ENCODE results near the gene PLA2G2F.
"Not testable (repeated sequence)": the region's sequence is repeated elsewhere in the genome, so short reads cannot be mapped to it uniquely, and the experiment has no call there.

PLA2G2F gene

GRCh38 chr1:20114021-20114648 lies 25.0 kb upstream of the PLA2G2F start:
- no peak for DNase-seq (ENCODE audit: low read depth in 1 of 2, low spot score in 1 of 2)

DNA sequence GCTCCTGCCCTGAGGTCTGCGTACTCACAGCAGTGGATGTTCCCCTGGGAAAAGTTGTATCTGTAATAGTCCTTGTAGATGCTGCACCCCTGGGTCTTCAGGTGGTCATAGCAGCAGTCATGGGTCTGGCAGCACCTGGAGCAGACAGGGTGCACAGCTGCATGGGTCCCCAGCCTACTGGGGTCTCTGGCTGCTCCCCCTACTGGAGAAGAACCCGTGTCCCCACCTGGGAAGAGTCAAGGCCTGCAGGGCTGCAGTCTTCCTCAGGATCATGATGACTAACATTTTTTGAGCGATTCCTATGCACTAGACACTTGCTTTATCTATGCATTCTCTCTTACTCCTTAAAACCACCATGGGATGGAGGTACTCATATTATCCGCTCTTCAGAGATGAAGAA lies 23.6 kb upstream of the PLA2G2F start:
- no peak for DNase-seq (ENCODE audit: low read depth in 1 of 2, low spot score in 1 of 2)

DNA sequence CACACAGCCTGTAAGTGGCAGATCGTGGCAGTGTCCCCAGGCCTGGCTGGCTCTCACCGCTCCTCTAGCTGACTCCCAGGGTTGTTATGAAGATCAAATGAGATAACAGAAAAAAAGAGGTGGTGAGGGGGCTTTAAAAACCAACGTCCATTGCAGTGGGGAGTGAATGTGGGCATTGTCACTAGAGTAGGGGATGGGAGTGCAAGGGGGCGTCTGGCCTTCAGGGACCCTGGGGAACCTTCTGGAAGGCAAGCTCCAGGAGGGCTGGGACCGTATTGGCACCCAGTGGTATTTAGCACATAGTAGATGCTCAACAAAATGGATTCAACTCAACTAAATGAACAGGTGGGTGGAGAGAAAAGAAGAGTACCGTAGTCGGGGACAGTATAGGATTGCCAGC lies 23.2 kb upstream of the PLA2G2F start:
- no peak for DNase-seq (ENCODE audit: low read depth in 1 of 2, low spot score in 1 of 2)

- DNase-seq (ENCODE audit: low read depth in 1 of 2, low spot score in 1 of 2), result no peak
Measured at GRCh38 chr1:20117236-20117635, 21.9 kb upstream of the PLA2G2F start.

GRCh38 chr1:20119347-20119746 lies 19.8 kb upstream of the PLA2G2F start, which contains the start of gene PLA2G2D:
PLA2G2D (minus strand) TSS chr1:20119536; CDS start chr1:20119498, 38 bp downstream.
- no peak for DNase-seq (ENCODE audit: low read depth in 1 of 2, low spot score in 1 of 2)

GRCh38 chr1:20120796-20121195 lies 18.3 kb upstream of the PLA2G2F start:
- DNase-seq (ENCODE audit: low read depth in 1 of 2, low spot score in 1 of 2), result no peak

- no peak for DNase-seq (ENCODE audit: low read depth in 1 of 2, low spot score in 1 of 2)
Measured at GRCh38 chr1:20123722-20124455, 15.2 kb upstream of the PLA2G2F start.

DNA sequence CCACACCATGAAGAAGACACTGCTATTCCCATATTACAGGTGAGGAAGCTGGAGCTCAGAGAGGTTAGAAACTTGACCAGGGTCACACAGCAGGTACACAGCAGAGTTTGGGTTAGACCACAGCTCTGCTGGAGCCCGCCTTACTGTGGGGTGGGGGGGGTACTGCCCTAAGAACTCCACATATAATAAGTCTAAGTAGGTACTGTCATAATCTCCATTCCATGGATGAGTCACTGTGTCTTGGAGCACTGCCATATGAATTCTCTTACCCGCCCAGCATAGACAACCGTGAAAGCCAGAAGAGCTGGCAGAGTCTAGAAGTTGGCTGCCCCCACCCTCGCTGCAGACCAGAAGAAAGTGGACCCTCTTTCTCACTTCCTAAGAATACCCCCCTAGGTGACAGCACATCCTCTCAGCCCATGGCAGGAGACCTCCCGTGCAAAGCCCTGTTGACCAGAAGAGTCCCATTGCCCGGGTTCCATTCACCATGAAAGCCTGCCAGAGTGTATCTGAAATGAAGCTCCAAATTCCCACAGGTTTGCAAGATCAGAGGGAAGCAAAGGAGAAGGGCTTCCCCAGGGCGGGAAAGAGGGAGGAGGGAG lies 14.6 kb upstream of the PLA2G2F start:
- DNase-seq (ENCODE audit: low read depth in 1 of 2, low spot score in 1 of 2), result no peak

- no peak for DNase-seq (ENCODE audit: low read depth in 1 of 2, low spot score in 1 of 2)
Measured at GRCh38 chr1:20125100-20125499, 14.0 kb upstream of the PLA2G2F start.

DNA sequence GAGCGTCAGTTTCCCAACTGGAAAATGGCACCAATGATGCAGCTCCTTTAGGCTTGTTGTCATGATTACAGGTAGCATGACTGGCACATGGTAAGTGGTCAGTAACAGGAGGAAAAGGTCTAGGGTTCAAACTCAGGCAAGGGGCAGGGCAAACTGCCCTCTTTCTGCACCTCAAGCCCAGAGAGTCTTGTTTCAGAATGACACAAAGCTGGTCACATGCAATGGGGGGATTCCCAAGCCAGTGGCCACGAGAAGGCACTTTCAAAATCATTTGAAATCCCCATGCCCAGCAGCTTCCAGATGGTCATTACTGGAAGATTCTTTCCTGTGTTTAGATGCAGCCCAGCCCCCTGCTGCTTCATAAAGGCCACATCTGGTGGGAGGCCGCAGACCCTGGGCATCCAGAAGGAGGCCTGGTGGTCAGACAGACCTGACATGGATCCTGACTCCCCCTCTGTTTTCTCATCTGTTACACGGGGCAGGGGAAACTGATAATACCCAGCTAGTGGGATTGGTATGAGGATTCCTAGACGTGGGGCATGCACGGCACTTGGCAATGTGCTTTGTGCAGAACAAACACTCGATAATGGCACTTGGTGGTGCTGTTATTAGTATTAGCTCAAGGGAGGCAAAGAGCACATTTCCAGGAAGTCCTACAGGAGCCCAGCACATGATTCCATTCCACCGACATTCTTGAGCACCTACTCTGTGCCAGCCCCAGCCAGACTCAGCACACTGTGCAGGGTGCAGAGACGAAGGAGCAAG lies 12.9 kb upstream of the PLA2G2F start:
- DNase-seq (ENCODE audit: low read depth in 1 of 2, low spot score in 1 of 2), result no peak

DNA sequence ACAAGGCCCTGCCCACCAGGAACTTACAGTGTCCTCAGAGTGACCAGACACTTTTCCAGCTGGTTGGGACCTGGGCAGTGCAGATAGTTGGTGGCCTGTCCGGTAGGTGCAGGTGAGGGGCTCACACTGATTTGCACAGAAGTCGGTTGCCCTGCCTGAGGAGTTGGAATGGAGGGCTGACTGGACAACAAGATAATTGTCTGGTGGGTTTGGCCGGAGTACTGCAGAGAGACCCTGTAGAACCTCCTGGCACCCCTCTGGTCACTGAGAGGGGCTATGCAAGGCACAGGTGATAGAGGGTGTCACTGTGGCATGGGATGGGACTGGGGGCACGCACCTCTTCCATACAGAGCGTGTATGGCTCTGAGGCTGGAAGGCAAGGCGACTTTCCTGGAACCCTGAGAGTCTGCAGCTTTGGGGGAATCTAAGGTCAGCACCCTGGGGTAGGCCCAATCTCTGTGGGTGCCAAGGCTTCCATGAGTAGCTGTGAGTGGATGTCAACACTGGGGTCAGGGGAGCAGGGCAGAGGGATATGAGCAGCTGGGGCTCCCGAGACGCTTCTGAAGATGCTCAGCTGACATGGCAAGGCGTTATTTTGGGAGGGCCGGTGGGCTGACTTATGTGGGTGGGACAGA lies 12.2 kb upstream of the PLA2G2F start:
- DNase-seq (ENCODE audit: low read depth in 1 of 2, low spot score in 1 of 2), result no peak

DNA sequence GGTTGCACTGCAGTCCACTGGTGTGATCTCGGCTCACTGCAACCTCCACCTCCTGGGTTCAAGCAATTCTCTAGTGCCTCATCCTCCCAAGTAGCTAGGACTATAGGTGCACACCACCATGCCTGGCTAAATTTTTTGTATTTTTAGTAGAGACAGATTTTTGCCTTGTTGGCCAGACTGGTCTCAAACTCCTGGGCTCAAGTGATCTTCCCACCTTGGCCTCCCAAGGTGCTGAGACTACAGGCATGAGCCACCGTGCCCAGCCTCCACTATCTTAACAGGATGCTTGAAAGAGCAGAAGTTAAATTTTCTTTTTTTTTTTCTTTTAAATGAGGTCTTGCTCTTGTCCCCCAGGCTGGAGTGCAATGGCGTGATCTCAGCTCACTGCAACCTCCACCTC lies 8.6 kb upstream of the PLA2G2F start:
- not testable (repeated sequence) for DNase-seq (ENCODE audit: low read depth in 1 of 2, low spot score in 1 of 2)

GRCh38 chr1:20134995-20135394 lies 4.1 kb upstream of the PLA2G2F start:
- DNase-seq (ENCODE audit: low read depth in 1 of 2, low spot score in 1 of 2), result no peak

GRCh38 chr1:20136249-20136648 lies 2.9 kb upstream of the PLA2G2F start:
- no peak for DNase-seq (ENCODE audit: low read depth in 1 of 2, low spot score in 1 of 2)

DNA sequence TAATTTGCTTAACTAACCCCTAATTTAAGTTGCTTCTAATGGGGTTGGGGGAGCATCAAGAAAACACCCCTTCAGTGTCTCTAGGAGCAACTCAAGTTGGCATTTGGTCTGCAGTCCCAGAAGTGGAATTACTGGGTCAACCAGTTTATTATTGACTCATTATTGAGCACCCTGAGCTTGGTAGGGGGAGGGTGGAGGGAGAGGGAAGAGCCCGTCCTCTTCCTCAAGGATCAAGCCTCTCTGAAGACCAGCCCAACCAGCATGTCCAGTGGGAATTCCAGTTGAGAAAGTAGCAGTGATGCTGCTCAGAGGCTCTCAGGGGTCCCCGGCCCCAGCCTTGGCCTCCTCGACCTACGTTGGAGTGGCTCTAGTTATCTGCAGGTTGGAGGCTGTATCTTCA lies 2.1 kb upstream of the PLA2G2F start:
- DNase-seq (ENCODE audit: low read depth in 1 of 2, low spot score in 1 of 2), result no peak

DNA sequence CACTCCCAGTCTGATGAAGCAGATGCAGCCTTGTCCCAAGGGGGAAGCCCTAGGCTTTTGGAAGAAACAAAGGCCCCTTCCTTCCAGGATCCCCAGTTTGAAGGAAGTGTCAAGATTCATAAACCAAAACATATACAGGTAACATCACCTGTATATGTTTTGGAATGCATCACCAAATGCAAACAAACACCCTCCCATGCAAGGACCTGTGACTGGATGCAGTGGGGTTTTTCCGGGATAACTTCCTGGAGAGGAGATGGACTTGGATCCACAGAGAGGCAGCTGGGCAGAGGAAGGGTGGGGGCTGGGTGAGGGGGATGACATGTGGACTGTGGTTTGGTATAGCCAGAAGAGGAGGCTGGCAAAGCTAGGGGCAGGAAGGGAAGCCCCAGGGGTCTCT lies 1.5 kb upstream of the PLA2G2F start:
- DNase-seq (ENCODE audit: low read depth in 1 of 2, low spot score in 1 of 2), result no peak

GRCh38 chr1:20138346-20138745 lies 777 bp upstream of the PLA2G2F start:
- DNase-seq (ENCODE audit: low read depth in 1 of 2, low spot score in 1 of 2), result no peak

DNA sequence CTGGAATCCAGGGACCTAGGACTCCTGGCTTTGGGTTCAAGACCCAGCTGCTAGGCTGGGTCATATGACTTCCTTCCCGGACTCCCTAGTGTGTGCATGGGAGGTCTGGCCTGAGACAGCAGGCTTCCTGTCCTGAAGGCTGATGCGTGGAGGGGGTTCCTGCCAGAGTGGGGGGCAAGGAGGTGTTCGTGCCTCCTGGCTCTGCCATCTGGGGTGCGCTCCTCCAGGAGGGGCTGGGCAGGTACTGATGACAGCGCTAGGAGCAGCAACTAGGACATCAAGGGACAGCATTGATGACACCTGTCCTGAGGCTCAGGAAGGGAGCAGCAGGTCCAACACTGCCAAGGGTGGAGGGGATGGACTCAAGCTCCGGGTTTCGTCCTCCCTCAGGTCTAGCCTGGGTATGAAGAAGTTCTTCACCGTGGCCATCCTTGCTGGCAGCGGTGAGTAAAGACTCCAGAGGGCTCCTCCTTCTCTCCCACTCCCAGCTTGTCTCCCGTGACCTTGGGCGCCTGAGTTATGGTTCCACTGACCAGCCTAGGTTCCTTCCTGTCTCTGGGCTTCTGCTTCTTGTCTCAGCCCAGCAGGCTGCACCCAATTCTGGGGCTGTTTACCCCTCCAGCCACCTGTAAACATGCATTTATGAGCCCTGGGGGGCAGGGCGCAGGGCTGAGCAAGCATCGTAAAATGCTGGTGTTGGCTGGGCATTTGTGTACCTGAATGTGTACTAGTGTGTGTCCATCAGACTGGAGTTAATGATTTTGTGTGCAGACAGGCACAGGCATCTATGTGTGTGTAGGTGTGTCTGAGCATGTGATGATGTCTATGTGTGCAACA lies 871 bp downstream of the PLA2G2F start:
- DNase-seq (ENCODE audit: low read depth in 1 of 2, low spot score in 1 of 2), result no peak

GRCh38 chr1:20141001-20141400 lies 1.9 kb downstream of the PLA2G2F start:
- DNase-seq (ENCODE audit: low read depth in 1 of 2, low spot score in 1 of 2), result no peak

DNA sequence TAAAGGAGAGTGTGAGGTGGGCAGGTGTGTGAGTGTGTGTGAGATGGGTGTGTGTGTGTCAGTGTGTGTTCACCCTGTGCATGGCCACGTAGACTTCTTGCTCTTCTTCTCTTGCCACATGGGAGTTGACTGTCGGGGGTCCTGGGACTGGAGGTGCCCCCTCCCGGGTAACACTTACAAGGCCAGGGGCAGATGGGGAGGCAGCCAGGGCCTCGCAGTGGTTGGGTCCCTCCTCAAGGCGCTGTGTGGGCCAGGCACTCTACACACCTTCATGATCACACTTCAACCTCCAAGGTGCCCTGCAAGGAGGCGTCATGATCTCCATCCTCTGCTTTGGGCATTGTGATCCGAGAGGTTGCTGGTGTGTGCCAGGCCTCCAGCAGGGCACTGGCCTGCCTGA lies 2.3 kb downstream of the PLA2G2F start:
- no peak for DNase-seq (ENCODE audit: low read depth in 1 of 2, low spot score in 1 of 2)
